GM18519 (cell line): ENCODE data around the gene LDLRAD4.
"Not testable (repeated sequence)": the region's sequence is repeated elsewhere in the genome, so short reads cannot be mapped to it uniquely, and the experiment has no call there.

ENCODE experiments used
- ATAC-seq: cut with Tn5 transposase; IDR thresholded peaks from one replicate; pipeline ENCODE4 v1.9.1; 2021; ENCODE audit warnings: mild to moderate bottlenecking, moderate library complexity; ENCODE audit not compliant: unreplicated experiment, low FRiP score

LDLRAD4 gene

DNA sequence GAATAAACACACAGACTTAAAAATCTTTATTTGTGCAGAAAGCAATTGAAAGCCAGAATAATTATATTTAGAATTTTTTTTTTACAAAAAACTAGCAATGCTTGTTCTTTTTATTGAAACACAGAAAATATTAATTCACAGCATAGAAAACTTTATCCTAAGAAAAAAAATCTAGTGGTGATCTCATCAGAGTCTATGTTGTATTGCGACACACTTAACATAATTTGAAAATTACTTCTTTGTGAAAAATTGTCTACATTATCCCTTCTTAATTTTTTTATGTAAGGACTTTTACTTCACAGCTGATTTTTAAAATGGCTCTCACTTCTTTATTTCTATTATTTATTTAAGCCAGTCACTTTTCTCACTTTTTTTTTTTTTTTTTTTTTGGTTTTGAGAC lies 103.4 kb downstream of the LDLRAD4 start:
- ATAC-seq, result no peak

DNA sequence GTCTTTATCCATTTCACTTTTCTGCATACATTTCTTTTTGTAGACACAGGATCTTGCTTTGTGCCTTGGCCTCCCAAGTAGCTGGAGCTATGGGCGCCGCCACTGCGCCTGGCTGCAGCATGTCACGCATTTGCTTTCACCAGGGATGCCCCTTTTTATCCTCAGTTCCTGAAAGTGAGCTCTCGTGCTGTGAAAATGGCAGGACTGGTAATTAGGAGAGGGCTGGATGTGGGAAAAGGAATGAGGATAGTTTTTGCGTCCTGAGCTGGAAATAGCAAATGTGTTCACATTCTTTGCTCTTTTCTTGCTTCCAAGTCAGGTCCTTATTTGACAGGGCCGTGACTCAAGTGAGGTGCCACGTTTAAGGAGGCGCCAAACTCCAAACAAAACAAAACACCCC lies 104.6 kb downstream of the LDLRAD4 start:
- ATAC-seq, result no peak

- ATAC-seq, result no peak
These were observed 106.3 kb downstream of the LDLRAD4 start for GRCh38 chr18:13324880-13325279.

GRCh38 chr18:13328213-13328612 lies 109.7 kb downstream of the LDLRAD4 start:
- no peak for ATAC-seq

DNA sequence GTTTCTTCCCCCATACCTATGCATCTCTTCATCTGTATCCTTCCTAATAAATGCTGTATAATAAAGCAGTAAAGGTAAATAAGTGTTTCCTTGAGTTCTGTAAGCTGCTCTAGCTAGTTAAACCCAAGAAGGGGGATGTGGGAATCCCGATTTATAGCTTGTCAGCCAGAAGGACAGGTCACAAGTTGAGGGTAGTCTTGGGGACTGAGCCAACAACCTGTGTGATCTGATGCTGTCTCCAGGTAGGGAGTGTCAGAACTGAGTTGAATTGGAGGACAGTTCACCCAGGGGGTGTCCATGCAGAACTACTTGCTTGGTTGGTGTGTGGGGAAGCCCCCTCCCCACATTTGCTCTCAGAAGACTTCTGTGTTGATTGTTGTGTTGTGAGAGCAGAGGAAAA lies 112.4 kb downstream of the LDLRAD4 start:
- ATAC-seq, result no peak

GRCh38 chr18:13331846-13332245 lies 113.3 kb downstream of the LDLRAD4 start:
- ATAC-seq, result no peak

- no peak for ATAC-seq
These were observed 114.3 kb downstream of the LDLRAD4 start for GRCh38 chr18:13332874-13333273.

DNA sequence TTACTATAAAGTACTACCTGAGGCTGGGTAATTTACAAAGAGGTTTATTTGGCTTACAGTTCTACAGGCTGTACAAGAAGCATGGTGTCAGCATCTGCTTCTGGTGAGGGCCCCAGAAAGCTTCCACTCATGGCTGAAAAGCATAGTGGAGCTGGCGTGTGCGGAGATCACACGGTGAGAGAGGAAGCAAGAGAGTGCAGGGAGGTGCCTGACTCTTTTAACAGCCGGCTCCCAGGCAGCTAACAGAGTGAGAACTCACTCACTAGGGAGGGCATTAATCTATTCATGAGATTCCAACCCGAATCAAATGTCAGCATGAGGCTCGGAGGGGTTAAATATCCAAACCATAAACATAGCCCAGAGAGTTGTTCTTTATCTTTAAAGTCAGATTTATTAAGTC lies 117.3 kb downstream of the LDLRAD4 start:
- no peak for ATAC-seq

DNA sequence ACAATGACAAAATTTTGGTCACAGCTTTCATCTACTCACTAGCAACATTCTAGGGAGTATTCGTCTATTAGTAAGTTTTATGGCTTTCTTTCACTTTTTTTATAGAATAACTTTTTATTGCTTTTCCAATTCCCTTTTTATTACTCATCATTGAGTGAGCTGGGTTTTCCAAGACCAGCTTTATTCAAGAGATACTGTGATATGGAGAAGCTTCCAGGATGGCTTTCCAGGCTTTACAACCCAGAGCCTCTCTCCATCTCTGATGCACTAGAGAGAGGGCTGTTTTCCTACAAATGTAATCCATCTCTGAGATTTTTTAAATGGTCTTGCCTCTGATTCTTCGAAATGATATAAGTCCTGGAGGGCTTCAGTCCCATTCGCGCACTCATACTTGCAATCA lies 118.3 kb downstream of the LDLRAD4 start:
- ATAC-seq, result no peak

DNA sequence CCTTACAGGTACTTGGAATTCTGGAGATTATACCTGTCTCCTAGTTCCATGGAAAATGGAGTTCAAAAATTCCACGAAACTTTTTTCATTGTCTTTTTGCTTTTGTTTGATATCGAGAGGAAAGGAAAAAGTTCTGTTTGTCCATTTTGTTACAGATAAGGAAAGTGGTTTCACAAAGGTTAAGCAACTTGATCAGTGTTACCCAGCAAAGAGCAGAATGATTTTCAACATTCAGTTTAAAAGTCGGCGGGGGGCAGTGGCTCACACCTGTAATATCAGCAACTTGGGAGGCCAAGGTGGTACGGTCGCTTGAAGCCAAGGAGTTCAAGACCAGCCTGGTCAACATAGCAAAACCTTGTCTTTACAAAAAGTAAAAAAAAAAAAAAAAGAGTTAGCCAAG lies 118.8 kb downstream of the LDLRAD4 start:
- no peak for ATAC-seq

- no peak for ATAC-seq
These were observed 119.8 kb downstream of the LDLRAD4 start for GRCh38 chr18:13338318-13338717.

- ATAC-seq, result no peak
These were observed 121.1 kb downstream of the LDLRAD4 start for GRCh38 chr18:13339653-13340052.

DNA sequence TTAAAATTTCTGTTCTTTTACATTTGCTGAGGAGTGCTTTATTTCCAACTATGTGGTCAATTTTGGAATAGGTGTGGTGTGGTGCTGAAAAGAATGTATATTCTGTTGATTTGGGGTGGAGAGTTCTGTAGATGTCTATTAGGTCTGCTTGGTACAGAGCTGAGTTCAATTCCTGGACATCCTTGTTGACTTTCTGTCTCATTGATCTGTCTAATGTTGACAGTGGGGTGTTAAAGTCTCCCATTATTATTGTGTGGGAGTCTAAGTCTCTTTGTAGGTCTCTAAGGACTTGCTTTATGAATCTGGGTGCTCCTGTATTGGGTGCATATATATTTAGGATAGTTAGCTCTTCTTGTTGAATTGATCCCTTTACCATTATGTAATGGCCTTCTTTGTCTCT lies 127.9 kb downstream of the LDLRAD4 start:
- ATAC-seq, result not testable (repeated sequence)

DNA sequence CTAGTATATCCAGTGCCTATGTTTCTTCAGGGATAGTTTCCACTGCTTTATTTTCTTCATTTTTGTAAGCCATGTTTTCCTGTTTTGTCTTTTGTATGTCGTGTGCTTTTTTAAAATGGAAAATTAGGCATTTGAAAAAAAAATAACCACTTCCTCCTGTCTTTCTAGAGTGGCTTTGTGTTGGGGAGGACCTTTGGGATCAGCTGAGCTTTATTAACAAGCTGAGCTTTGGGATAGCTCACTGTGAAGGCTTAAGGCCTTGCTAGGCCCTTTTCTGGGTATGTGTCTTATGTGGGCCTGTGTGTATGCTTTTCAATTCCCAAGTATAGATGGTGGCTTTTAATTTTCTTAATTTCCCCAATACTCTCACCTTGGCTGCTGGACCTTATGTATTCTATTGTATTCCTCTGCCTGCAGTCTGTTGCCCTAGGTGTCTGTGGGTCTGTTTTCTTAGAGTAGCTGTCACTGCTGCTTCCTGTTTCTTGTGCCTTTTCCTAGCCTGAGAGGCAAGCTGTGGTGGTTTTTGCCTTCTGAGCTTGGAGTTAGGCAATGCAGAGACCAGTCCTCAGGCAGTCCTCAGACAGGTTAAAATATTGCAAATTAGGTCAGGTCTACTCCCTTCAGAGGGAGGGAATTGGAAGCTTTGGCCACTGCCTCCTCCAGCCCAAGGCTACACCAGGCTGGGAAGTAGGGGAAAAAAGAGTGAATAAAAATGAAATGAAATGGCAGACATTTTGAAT lies 134.7 kb downstream of the LDLRAD4 start:
- no peak for ATAC-seq

DNA sequence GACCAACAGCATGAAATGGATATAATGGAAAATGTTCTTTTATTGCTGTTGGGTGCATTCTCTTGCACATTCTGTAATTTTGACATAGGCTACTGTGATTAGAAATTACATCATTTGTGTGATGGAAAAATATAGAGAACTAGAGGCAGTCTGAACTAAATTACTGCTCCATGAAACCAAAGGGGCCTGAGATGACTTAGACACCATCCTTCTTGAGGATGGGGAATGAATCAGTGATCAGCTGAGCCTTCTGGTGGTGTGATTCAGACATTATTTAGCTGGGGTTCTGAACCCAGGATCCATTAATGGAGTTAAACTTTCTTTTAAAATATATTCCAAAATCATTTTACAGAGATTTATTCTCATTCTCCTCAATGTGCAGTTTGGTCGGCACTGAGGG lies 135.8 kb downstream of the LDLRAD4 start:
- no peak for ATAC-seq

- ATAC-seq, result no peak
These were observed 137.5 kb downstream of the LDLRAD4 start for GRCh38 chr18:13356032-13356431.

DNA sequence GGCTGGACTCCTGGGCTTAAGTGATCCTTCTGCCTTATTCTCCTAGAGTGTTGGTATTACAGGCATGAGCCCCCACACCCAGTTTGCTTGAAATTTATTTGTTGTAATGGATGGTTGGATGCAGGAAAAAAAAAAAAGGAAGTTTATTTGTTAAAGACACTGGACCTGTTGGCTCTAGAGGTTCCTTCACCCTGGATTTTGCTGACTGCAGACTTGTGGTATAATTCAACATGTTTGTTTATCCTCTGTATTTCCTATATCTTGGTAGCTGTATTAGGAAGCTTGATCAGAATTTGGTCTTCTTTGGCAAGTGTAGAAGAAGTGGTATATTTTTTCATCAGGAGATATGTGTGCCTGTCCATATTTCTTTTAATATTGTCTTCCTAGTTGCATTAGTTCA lies 138.7 kb downstream of the LDLRAD4 start:
- no peak for ATAC-seq

- no peak for ATAC-seq
These were observed 140.7 kb downstream of the LDLRAD4 start for GRCh38 chr18:13359210-13359609.

DNA sequence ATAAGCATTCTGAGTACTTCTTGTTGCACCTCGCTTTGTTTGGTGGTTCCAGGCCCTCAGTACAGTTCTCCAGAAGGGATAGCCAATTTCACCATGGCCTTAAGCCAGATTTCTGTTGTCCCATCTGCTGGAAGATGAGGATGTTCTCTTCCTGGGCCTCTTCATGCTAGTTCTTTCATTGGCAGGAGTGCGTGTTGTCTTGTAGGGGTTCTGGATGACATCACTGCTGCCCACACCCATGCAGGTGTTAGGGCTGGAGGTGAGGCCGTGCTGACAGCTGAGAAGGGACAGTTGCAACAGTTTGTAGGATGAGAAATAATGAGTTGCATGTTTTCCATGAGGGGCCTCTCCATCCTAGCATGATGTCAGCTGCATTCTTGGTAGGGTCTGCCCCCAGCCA lies 142.9 kb downstream of the LDLRAD4 start:
- ATAC-seq, result no peak

DNA sequence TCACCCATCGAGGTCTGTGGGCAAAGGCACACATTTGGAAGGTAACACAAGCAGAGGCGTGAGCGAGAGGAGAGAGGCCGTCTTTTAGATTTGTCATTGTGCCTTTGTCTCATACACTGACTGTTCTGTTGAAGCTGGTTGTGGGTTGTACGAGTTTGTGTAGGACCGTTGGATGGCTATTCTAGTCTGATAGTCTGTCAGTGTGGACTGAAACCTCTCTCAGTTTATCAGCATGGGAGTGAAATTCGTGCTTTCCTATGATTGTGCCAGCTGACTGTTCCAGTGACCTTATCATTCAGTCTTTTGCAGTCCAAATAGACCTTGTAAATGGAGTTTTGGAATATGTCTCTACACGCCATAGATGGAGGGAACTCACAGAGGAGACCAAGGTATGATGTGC lies 143.5 kb downstream of the LDLRAD4 start:
- no peak for ATAC-seq

- no peak for ATAC-seq
These were observed 144.0 kb downstream of the LDLRAD4 start for GRCh38 chr18:13362607-13363006.

DNA sequence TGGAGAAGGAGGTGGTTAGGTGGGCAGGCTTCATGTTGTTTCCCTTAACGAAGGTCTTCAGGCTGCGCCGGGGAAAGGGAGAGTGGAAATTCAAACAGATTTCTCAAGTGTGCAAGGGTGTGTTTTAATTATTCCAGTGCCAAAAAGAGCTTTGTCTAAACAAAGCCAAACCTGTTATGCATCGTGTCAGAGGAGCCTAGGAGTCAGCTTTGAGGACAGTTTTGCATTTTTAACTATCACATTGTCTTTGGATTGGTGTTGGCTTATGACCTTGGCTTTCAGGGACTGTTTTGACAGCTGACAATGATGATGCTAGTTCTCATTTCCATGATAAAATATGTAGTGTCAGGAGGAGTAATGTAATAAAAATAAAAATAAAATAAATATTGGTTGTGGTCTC lies 144.8 kb downstream of the LDLRAD4 start:
- no peak for ATAC-seq

- no peak for ATAC-seq
These were observed 146.2 kb downstream of the LDLRAD4 start for GRCh38 chr18:13364721-13365205.
